ENCODE results near the gene UBE2J1.

DNA sequence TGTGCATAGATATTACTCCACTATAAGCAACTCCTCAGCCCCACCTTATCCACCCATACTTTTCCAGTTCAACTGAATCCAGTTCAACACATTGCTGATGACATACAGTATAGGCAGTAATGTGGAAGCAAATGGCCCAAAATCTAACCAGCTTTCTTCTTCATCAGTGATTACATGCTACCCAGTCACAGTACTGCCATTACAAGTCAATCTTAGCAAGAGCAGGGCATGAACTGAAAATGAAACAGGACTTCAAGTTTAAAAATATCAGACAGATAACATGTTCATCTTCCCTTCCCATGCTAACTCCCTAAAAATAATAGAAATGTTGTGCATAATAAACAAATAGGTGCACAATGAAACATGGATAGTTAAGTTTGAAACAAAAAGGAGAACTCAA, 40.3 kb upstream of the UBE2J1 start:
- TF ChIP-seq EZH2 (IDR thresholded peaks at IDR 0.05; ENCODE audit: low read length, unreplicated experiment) (no peak), EZH2phosphoT487 (IDR thresholded peaks at IDR 0.05; ENCODE audit: borderline replicate concordance, low read length) (no peak)
- TF ChIP-seq, protein P1, sequence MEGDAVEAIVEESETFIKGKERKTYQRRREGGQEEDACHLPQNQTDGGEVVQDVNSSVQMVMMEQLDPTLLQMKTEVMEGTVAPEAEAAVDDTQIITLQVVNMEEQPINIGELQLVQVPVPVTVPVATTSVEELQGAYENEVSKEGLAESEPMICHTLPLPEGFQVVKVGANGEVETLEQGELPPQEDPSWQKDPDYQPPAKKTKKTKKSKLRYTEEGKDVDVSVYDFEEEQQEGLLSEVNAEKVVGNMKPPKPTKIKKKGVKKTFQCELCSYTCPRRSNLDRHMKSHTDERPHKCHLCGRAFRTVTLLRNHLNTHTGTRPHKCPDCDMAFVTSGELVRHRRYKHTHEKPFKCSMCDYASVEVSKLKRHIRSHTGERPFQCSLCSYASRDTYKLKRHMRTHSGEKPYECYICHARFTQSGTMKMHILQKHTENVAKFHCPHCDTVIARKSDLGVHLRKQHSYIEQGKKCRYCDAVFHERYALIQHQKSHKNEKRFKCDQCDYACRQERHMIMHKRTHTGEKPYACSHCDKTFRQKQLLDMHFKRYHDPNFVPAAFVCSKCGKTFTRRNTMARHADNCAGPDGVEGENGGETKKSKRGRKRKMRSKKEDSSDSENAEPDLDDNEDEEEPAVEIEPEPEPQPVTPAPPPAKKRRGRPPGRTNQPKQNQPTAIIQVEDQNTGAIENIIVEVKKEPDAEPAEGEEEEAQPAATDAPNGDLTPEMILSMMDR (conservative IDR thresholded peaks at IDR 0.05; ENCODE audit: low read depth, low read length), result no peak
